Smooth muscle cell (in vitro differentiated cells): ENCODE results near the gene AHNAK2. TPM values are rescaled to one million over a fixed set of nuclear protein-coding genes. Genes with fewer than 3 reads are reported as not detected.

Experiments used
- DNase-seq: peaks from one replicate; lab custom pipeline; 2025; ENCODE audit not compliant: unreplicated experiment; lab: John Stamatoyannopoulos, UW
- H2AFZ ChIP-seq: fragments of 200-600 bp; sonication (generic); 2 replicates; pipeline ENCODE4 v1.6.0; 2016; ENCODE audit warnings: antibody characterized with exemption, low read depth, mild to moderate bottlenecking
- H3F3A ChIP-seq: fragments of 200-600 bp; sonication (generic); 2 replicates; pipeline ENCODE4 v1.6.0; 2017; ENCODE audit warnings: antibody characterized with exemption, low read depth
- H3K27ac ChIP-seq: fragments of 200-600 bp; sonication (generic); 2 replicates; pipeline ENCODE4 v1.5.1; 2016; ENCODE audit warnings: low read depth, mild to moderate bottlenecking
- H3K27me3 ChIP-seq: fragments of 200-600 bp; sonication (generic); 2 replicates; pipeline ENCODE4 v1.6.1; 2016; ENCODE audit warnings: low read depth, mild to moderate bottlenecking
- H3K36me3 ChIP-seq: fragments of 200-600 bp; sonication (generic); 2 replicates; pipeline ENCODE4 v1.5.1; 2016; ENCODE audit warnings: low read depth
- H3K4me1 ChIP-seq: fragments of 200-600 bp; sonication (generic); 2 replicates; pipeline ENCODE4 v1.5.1; 2016; ENCODE audit warnings: low read depth
- H3K4me2 ChIP-seq: fragments of 200-600 bp; sonication (generic); 2 replicates; pipeline ENCODE4 v1.6.0; 2016; ENCODE audit warnings: mild to moderate bottlenecking
- H3K4me3 ChIP-seq: fragments of 200-600 bp; sonication (generic); 2 replicates; pipeline ENCODE4 v1.5.1; 2016; ENCODE audit warnings: mild to moderate bottlenecking
- H3K79me2 ChIP-seq: fragments of 200-600 bp; sonication (generic); 2 replicates; pipeline ENCODE4 v1.6.0; 2016; ENCODE audit warnings: low read depth, mild to moderate bottlenecking
- H3K9ac ChIP-seq: fragments of 200-600 bp; sonication (generic); 2 replicates; pipeline ENCODE4 v1.6.0; 2016; ENCODE audit warnings: low read depth
- H3K9me3 ChIP-seq: fragments of 200-600 bp; sonication (generic); replicated peaks from 2 replicates; pipeline ENCODE4 v1.5.1; 2016; ENCODE audit warnings: low read depth
- H4K20me1 ChIP-seq: fragments of 200-600 bp; sonication (generic); 2 replicates; pipeline ENCODE4 v1.6.0; 2016; ENCODE audit warnings: low read depth
- WGBS: methylation state at CpG from one replicate; pipeline ENCODE4 v1.1.7; 2016; ENCODE audit warnings: low lambda C conversion rate; 5-methylcytosine and 5-hydroxymethylcytosine counted together
- polyA plus RNA-seq: library from polyadenylated mRNA; unstranded; fragments of >200 nt; fragmentation: Nextera tagmentation; extraction: Ambion mirVana; gene quantifications from 2 replicates; pipeline ENCODE4 v1.2.1, GENCODE V29; 2016
- total RNA-seq: library from RNA; depleted of rRNA; stranded (reverse); fragments of >200 nt; gene quantifications from 2 replicates; pipeline ENCODE4 v1.2.3, GENCODE V29; 2014
- TF ChIP-seq, protein P1 (sequence below): fragments of 200-600 bp; sonication (generic); IDR thresholded peaks from 2 replicates; pipeline ENCODE4 v1.5.1; 2017; ENCODE audit warnings: borderline replicate concordance, mild to moderate bottlenecking, antibody characterized with exemption; ENCODE audit not compliant: insufficient read depth, poor library complexity, severe bottlenecking

The AHNAK2 gene
- total and polyA plus RNA-seq, 2 experiments from 2014 or later = 10.3 to 53.8 TPM

DNA sequence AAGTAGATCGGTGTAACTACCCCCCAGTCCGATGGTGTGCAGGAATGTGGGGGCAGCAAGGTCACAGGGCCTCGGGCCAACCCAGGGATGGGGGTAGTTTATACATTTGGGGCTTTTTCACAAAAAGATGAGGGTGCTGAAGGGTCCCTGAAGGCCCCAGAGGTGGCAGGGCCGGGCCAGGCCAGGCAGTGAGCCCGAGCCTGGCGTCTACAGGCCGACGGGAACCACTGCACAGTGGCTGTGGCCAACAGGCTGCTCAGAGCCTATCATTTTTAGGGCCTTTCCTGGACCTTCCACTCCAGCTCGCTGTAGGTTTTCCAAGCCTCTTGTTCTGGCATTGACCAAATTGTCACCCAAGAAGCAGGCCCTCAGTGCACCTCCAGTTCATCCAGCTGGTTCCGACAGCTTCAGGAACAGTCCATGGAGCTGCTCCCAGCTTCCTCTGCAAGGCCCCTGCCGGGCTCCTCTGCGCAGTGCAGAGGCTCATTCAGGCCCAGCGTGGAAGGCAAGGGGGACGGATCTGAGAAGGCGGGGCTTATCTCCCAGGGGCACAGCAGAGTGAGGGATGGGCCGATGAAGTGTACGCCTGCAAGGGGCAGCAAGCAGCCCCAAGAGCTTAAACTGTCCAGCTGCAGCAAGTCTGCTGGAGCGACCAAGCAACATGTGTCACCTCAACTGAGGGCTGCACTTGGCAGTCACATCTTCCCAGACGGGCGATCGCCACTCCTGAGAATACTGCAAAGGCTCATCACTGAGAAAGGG is 28.8 kb upstream of the AHNAK2 start:
- WGBS = 97% methylated on average over 21 of the region's 21 CpGs
- Histone ChIP-seq H3K36me3 (no peaks in the 10 kb centered on the region), H3K4me2 (no peak overlapping the region), H3K27me3 (no peaks in the 10 kb centered on the region), H3K4me3 (no peak overlapping the region), H3K9me3 (no peaks in the 10 kb centered on the region), H4K20me1 (peaks cover 28% of the 10 kb centered on the region), H3K79me2 (peaks cover 20% of the 10 kb centered on the region), H3F3A (no peaks in the 10 kb centered on the region), H3K4me1 (no peaks in the 10 kb centered on the region), H2AFZ (no peak overlapping the region), H3K27ac (no peak overlapping the region), H3K9ac (no peak overlapping the region)
- DNase-seq = no peak
- TF ChIP-seq, protein P1, sequence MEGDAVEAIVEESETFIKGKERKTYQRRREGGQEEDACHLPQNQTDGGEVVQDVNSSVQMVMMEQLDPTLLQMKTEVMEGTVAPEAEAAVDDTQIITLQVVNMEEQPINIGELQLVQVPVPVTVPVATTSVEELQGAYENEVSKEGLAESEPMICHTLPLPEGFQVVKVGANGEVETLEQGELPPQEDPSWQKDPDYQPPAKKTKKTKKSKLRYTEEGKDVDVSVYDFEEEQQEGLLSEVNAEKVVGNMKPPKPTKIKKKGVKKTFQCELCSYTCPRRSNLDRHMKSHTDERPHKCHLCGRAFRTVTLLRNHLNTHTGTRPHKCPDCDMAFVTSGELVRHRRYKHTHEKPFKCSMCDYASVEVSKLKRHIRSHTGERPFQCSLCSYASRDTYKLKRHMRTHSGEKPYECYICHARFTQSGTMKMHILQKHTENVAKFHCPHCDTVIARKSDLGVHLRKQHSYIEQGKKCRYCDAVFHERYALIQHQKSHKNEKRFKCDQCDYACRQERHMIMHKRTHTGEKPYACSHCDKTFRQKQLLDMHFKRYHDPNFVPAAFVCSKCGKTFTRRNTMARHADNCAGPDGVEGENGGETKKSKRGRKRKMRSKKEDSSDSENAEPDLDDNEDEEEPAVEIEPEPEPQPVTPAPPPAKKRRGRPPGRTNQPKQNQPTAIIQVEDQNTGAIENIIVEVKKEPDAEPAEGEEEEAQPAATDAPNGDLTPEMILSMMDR = no peak

DNA sequence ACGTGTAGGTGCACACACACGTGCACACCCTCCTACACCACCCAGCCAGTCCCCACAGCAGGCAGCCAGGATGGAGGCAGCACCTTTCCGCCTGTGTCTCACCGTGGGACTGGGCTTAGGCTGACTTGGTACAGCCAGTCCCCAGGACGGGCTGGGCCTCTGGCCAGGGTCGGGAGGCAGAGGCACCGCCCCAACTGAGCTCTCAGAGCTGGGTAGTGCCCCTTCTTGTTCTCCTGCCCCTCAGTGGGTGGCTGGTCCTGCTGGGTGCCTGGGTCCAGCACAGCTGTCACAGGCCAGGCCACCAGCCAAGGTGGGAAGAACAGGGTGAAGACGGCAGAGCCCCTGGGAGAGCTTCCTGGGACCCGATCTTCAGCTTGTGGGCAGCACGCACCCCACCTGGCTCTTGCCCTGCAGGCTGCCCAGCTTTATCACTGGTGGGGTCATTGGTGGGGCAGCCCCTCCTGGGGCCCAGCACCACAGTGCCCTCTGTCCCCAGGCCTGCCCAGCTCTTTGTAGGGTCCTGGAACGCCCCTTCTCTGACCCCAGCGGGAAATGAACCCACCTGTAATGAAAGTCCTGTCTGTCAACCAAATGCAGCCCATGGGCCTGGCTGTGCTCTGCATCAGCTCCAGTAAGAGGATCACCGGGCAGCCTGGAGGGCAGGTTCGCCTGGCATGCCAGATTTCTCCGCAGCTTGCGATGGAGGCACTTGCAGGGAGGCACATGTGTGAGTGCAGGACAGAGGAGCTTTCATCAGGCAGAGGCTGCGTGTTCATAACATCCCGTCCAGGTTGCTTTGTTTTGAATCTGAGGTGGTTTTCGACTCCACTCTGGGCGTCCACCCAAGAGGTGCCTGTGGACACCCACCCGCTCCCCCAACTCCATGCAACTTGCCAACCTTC is 28.0 kb upstream of the AHNAK2 start:
- H2AFZ ChIP-seq = no peak overlapping the region
- no peaks in the 10 kb centered on the region for H3K4me1 ChIP-seq
- H3K9ac ChIP-seq = no peak overlapping the region
- no peak for DNase-seq
- no peaks in the 10 kb centered on the region for H3K27me3 ChIP-seq
- 97% methylated on average over 18 of the region's 21 CpGs for WGBS
- TF ChIP-seq, protein P1 = no peak
- no peaks in the 10 kb centered on the region for H3K9me3 ChIP-seq
- no peaks in the 10 kb centered on the region for H3K36me3 ChIP-seq
- H3K4me2 ChIP-seq = no peak overlapping the region
- peaks cover 12% of the 10 kb centered on the region for H3K79me2 ChIP-seq
- no peak overlapping the region for H3K4me3 ChIP-seq
- H3F3A ChIP-seq = no peaks in the 10 kb centered on the region
- no peak overlapping the region for H3K27ac ChIP-seq
- peaks cover 20% of the 10 kb centered on the region for H4K20me1 ChIP-seq

DNA sequence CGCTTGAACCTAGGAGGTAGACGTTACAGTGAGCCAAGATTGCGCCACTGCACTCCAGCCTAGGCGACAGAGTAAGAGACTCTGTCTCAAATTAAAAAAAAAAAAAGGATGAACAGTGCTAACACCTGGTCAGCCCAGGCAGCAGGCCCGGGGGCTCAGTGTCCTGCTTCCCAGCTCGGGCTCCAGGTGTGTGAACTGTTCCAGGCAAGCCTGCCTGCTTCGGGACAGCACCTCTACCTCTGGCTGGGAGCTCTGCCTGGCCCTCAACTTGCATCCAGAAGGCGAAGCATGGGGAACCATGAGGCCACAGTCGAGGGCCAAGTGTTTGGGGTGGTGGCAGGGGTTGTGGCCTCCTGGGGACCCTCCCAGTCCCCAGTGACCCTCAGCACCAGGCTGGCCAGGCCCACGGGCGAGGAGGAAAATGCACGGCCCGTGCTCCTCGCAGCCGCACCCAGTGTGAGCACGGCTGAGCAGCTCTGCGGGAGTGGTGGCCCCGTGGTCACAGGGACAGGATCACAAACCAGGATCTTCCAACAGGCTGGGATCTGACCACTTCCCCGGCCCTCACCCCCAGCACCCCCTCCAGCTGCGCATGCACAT is 27.3 kb upstream of the AHNAK2 start:
- no peak overlapping the region for H3K4me3 ChIP-seq
- WGBS = 92% methylated on average over 19 of the region's 20 CpGs
- no peaks in the 10 kb centered on the region for H3K4me1 ChIP-seq
- no peak overlapping the region for H3K4me2 ChIP-seq
- H3K9me3 ChIP-seq = no peaks in the 10 kb centered on the region
- H3F3A ChIP-seq = no peaks in the 10 kb centered on the region
- no peaks in the 10 kb centered on the region for H3K27me3 ChIP-seq
- TF ChIP-seq, protein P1 = no peak
- H3K36me3 ChIP-seq = no peaks in the 10 kb centered on the region
- DNase-seq = no peak
- H3K27ac ChIP-seq = no peak overlapping the region
- H2AFZ ChIP-seq = no peak overlapping the region
- H4K20me1 ChIP-seq = peaks cover 12% of the 10 kb centered on the region
- peaks cover 6% of the 10 kb centered on the region for H3K79me2 ChIP-seq
- no peak overlapping the region for H3K9ac ChIP-seq
